Endothelial cell of umbilical vein (primary cell): ENCODE data around the gene SERPINB2.
A peak's percentile ranks its signal among the peaks of the same experiment; 100 is the strongest.

Source experiments
- CTCF ChIP-seq, 2 donors: IDR thresholded peaks; 1 replicate in 1 of 2; 2 replicates in 1 of 2; pipeline ENCODE4 v1.5.1; 2011; ENCODE audit warnings: low read length in 2 of 2, mild to moderate bottlenecking in 2 of 2, moderate library complexity in 2 of 2, control low read depth in 1 of 2, inconsistent platforms in 1 of 2, low read depth in 1 of 2; ENCODE audit not compliant: insufficient read depth in 1 of 2; ENCODE audit errors: extremely low read depth in 1 of 2
- EZH2 ChIP-seq: IDR thresholded peaks from 2 replicates; pipeline ENCODE4 v1.6.1; 2012; ENCODE audit warnings: borderline replicate concordance, low read depth, mild to moderate bottlenecking, moderate library complexity, low read length, inconsistent platforms; ENCODE audit not compliant: severe bottlenecking
- FOS ChIP-seq: IDR thresholded peaks from 2 replicates; pipeline ENCODE4 v1.6.1; 2011; ENCODE audit warnings: mild to moderate bottlenecking, low read length, moderate library complexity, borderline replicate concordance; ENCODE audit not compliant: insufficient read depth
- GATA2 ChIP-seq: IDR thresholded peaks from 2 replicates; pipeline ENCODE4 v1.7.0; 2011; ENCODE audit warnings: low read depth, mild to moderate bottlenecking, moderate library complexity, mixed read lengths, low read length; ENCODE audit not compliant: insufficient read length, insufficient read depth
- JUN ChIP-seq: IDR thresholded peaks from 2 replicates; pipeline ENCODE4 v1.6.1; 2011; ENCODE audit warnings: borderline replicate concordance, low read depth; ENCODE audit not compliant: insufficient read length, insufficient read depth
- MAX ChIP-seq: IDR thresholded peaks from 2 replicates; pipeline ENCODE4 v1.6.1; 2011; ENCODE audit not compliant: insufficient read depth, insufficient read length
- MYC ChIP-seq: IDR thresholded peaks from one replicate; pipeline ENCODE4 v1.6.1; 2011; ENCODE audit warnings: mild to moderate bottlenecking, low read depth, low read length
- POLR2A ChIP-seq: IDR thresholded peaks from 2 replicates; pipeline ENCODE4 v1.6.1; 2012; ENCODE audit warnings: low read depth, mild to moderate bottlenecking, control low read depth, low read length
- POLR2AphosphoS5 ChIP-seq: IDR thresholded peaks from 2 replicates; pipeline ENCODE4 v1.6.1; 2012; ENCODE audit warnings: low read depth, mild to moderate bottlenecking, control low read depth, low read length, moderate library complexity; ENCODE audit not compliant: insufficient read depth

DNA sequence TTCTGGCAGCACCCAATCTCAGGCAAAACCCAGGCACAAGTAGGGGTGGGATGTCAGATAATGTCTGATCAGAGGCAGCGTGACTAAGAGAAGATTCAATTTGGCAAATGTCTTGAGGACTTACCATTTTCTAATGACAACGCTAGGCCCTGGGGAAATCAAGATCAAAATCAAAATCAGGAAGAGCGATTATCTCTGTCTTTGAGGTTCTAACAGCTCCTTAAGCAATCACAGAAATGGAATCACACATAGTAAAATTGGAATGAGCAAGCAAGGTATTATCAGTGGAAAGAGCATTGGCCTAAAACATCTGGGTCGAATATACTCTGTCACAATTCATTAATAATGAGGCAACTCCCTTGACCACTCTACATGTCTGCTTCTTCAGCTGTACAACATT lies 8.6 kb upstream of the SERPINB2 start:
- no peak for TF ChIP-seq JUN
- no peak for TF ChIP-seq CTCF (IDR thresholded peaks at IDR 0.05; ENCODE audit: extremely low read depth in 1 of 2, insufficient read depth in 1 of 2, low read depth in 1 of 2, low read length in 2 of 2)
- no peak for TF ChIP-seq EZH2
- no peak for TF ChIP-seq POLR2AphosphoS5
- no peak for TF ChIP-seq POLR2A
- TF ChIP-seq MYC, result no peak
- no peak for TF ChIP-seq FOS
- no peak for TF ChIP-seq MAX
- peak; percentile 9 for TF ChIP-seq GATA2
